ENCODE measurements around the gene KRTAP4-16.

GRCh38 chr17:41145261-41145660, 43.3 kb upstream of the KRTAP4-16 start:
- no peak for TF ChIP-seq CTCF (IDR thresholded peaks at IDR 0.05; ENCODE audit: low read length)
- TF ChIP-seq EZH2 (IDR thresholded peaks at IDR 0.05; ENCODE audit: borderline replicate concordance, low read length), result no peak
